Panc1 (cell line): ENCODE data around the gene RAP1GAP. TPM values are rescaled to one million over a fixed set of nuclear protein-coding genes. Genes with fewer than 3 reads are reported as not detected.

Experiments used
- ATAC-seq: fragments of 200-7000 bp; cut with Tn5 transposase; 2 replicates; pipeline ENCODE4 v1.9.1; 2020; ENCODE audit warnings: mild to moderate bottlenecking, moderate library complexity
- BruUV-seq: library from RNA; stranded (reverse); fragments of 400-500 nt; replicated peaks from 2 replicates; lab custom pipeline; 2021; lab: Mats Ljungman, UMichigan
- CTCF ChIA-PET: fragments of 300-600 bp; sonication (Branson Sonifier 250); formaldehyde crosslinking; loops from one replicate; lab custom pipeline; 2022; ENCODE audit warnings: antibody characterized with exemption; lab: Charles Lee
- POLR2A ChIA-PET: fragments of 300-600 bp; sonication (Branson Sonifier 250); formaldehyde crosslinking; loops from one replicate; lab custom pipeline; 2022; ENCODE audit warnings: antibody characterized with exemption; lab: Charles Lee
- DNase-seq: peaks from one replicate; pipeline ENCODE4 v3.0.0-alpha.2; 2010; ENCODE audit warnings: low read depth, low spot score
- H3K27ac ChIP-seq: 2 replicates; pipeline ENCODE4 v1.5.1; 2011; ENCODE audit warnings: mild to moderate bottlenecking, low read length, inconsistent platforms
- H3K27me3 ChIP-seq: fragments of 200-500 bp; sonication (Bioruptor generic); 2 replicates; pipeline ENCODE4 v1.6.0; 2014; ENCODE audit warnings: low read length, inconsistent platforms; ENCODE audit not compliant: control insufficient read depth, insufficient read depth
- H3K36me3 ChIP-seq: fragments of 200-500 bp; sonication (Bioruptor generic); 2 replicates; pipeline ENCODE4 v1.5.1; 2014; ENCODE audit warnings: inconsistent platforms, mild to moderate bottlenecking, low read length, moderate library complexity; ENCODE audit not compliant: control insufficient read depth, insufficient read depth
- H3K4me1 ChIP-seq: 2 replicates; pipeline ENCODE4 v1.5.1; 2011; ENCODE audit warnings: inconsistent platforms, mild to moderate bottlenecking, low read length, moderate library complexity; ENCODE audit not compliant: control insufficient read depth, insufficient read depth
- H3K4me3 ChIP-seq, 2 experiments: 2 replicates each; pipeline ENCODE4 v1.5.1; 2011 to 2012; ENCODE audit warnings: low read depth in 2 of 2, low read length in 2 of 2, mild to moderate bottlenecking in 2 of 2, inconsistent platforms in 1 of 2, moderate library complexity in 1 of 2
- H3K9me3 ChIP-seq: fragments of 200-500 bp; sonication (Bioruptor generic); 2 replicates; pipeline ENCODE4 v1.5.1; 2014; ENCODE audit warnings: low read depth, mild to moderate bottlenecking, inconsistent platforms, low read length, moderate library complexity; ENCODE audit not compliant: control insufficient read depth, insufficient read depth
- POLR2AphosphoS5 ChIP-seq: IDR thresholded peaks from 2 replicates; pipeline ENCODE4 v1.6.1; 2012; ENCODE audit warnings: mild to moderate bottlenecking, low read depth, low read length, moderate library complexity
- REST ChIP-seq, 2 experiments: IDR thresholded peaks; 2 replicates each; pipeline ENCODE4 v1.6.1; 2011 to 2012; ENCODE audit warnings: low read depth in 2 of 2, control low read depth in 1 of 2, low read length in 1 of 2, mild to moderate bottlenecking in 1 of 2, moderate library complexity in 1 of 2; ENCODE audit not compliant: insufficient read depth in 1 of 2
- SIN3A ChIP-seq: IDR thresholded peaks from 2 replicates; pipeline ENCODE4 v1.6.1; 2012; ENCODE audit warnings: low read depth, mild to moderate bottlenecking, low read length, moderate library complexity, borderline replicate concordance; ENCODE audit not compliant: insufficient read depth
- TCF7L2 ChIP-seq: IDR thresholded peaks from 2 replicates; pipeline ENCODE4 v1.6.1; 2011; ENCODE audit warnings: mild to moderate bottlenecking, low read depth, low read length, inconsistent platforms
- in situ Hi-C: cut with HindIII; loops from 2 replicates; pipeline ENCODE4 v1.10.0; 2016; ENCODE audit warnings: low sequenced_read_pairs, low pct_unique_long_range_greater_than_20kb
- intact Hi-C: fragments of 100-400 bp; cut with micrococcal nuclease; formaldehyde crosslinking; loops from one replicate; pipeline ENCODE4 v1.10.0; 2022; ENCODE audit not compliant: unreplicated experiment
- total RNA-seq: library from RNA; stranded (reverse); gene quantifications from one replicate; pipeline ENCODE4 v1.2.1, GENCODE V29; 2021; ENCODE audit not compliant: unreplicated experiment
- TF ChIP-seq, protein P1 (sequence below): fragments of 450-650 bp; IDR thresholded peaks from 2 replicates; pipeline ENCODE4 v1.5.1; 2017; ENCODE audit warnings: mild to moderate bottlenecking

The RAP1GAP gene
- total RNA-seq, 1 experiment from 2014 or later: 4.6 TPM

DNA sequence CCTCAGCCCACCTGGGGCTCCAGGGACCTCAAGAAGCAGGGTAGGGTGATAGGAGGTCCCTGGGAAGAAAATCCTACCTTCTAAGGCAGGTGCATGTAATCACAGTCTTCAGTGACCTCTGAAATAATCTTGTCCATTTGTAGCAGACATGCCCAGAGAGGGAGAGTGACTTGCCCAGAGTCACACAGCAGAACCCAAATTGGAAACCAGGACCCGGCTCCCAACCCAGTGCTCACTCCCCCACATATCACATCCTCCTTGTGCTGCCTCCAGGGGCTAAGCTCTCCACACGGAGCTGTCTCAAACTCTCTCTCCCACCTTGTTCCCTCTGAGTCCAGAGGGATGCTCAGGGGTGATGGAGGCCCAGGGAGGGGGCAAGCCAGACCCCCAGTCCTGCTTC lies 72.5 kb downstream of the RAP1GAP start:
- H3K9me3 ChIP-seq: no peaks in the 10 kb centered on the region
- no peaks in the 10 kb centered on the region for H3K36me3 ChIP-seq
- BruUV-seq: no TSS peak
- TF ChIP-seq POLR2AphosphoS5 (no peak), REST (IDR thresholded peaks at IDR 0.05; ENCODE audit: insufficient read depth in 1 of 2, low read depth in 2 of 2, low read length in 1 of 2) (no peak), SIN3A (no peak), TCF7L2 (no peak)
- TF ChIP-seq, protein P1, sequence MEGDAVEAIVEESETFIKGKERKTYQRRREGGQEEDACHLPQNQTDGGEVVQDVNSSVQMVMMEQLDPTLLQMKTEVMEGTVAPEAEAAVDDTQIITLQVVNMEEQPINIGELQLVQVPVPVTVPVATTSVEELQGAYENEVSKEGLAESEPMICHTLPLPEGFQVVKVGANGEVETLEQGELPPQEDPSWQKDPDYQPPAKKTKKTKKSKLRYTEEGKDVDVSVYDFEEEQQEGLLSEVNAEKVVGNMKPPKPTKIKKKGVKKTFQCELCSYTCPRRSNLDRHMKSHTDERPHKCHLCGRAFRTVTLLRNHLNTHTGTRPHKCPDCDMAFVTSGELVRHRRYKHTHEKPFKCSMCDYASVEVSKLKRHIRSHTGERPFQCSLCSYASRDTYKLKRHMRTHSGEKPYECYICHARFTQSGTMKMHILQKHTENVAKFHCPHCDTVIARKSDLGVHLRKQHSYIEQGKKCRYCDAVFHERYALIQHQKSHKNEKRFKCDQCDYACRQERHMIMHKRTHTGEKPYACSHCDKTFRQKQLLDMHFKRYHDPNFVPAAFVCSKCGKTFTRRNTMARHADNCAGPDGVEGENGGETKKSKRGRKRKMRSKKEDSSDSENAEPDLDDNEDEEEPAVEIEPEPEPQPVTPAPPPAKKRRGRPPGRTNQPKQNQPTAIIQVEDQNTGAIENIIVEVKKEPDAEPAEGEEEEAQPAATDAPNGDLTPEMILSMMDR: no peak
- in situ Hi-C loops: no loop called here
- ChIA-PET POLR2A (interaction anchor here (0.6 kb wide), 1 partner anchor 1873 kb away, joined by 10 read pairs; no protein-coding TSS in a partner anchor), CTCF (no interaction called here)
- ATAC-seq (no peak), DNase-seq (no peak)
- H3K4me1 ChIP-seq: no peaks in the 10 kb centered on the region
- no peak overlapping the region for H3K27ac ChIP-seq
- intact Hi-C loops: loop anchor here (10.0 kb wide), 1 partner anchor 58 kb away; no protein-coding TSS in a partner anchor
- H3K4me3 ChIP-seq: no peak overlapping the region
- H3K27me3 ChIP-seq: no peaks in the 10 kb centered on the region

GRCh38 chr1:21596174-21596573 lies 73.0 kb downstream of the RAP1GAP start:
- intact Hi-C loops: loop anchor here (10.0 kb wide), 1 partner anchor 59 kb away; no protein-coding TSS in a partner anchor

More at GRCh38 chr1:21596174-21596573, 73.0 kb downstream of the RAP1GAP start:
- no peaks in the 10 kb centered on the region for H3K4me1 ChIP-seq
- ChIA-PET POLR2A (no interaction called here), CTCF (no interaction called here)
- no peak overlapping the region for H3K27ac ChIP-seq
- ATAC-seq: no peak
- in situ Hi-C loops: no loop called here
- H3K4me3 ChIP-seq: no peak overlapping the region
- TF ChIP-seq POLR2AphosphoS5 (no peak), REST (IDR thresholded peaks at IDR 0.05; ENCODE audit: insufficient read depth in 1 of 2, low read depth in 2 of 2, low read length in 1 of 2) (no peak), TCF7L2 (no peak), SIN3A (no peak)
- TF ChIP-seq, protein P1: no peak
- H3K27me3 ChIP-seq: no peaks in the 10 kb centered on the region
- no peaks in the 10 kb centered on the region for H3K9me3 ChIP-seq
- no peak for DNase-seq
- H3K36me3 ChIP-seq: no peaks in the 10 kb centered on the region
- BruUV-seq: no TSS peak
